PFSK-1 (cell line): ENCODE data around the gene EVI5L.

ENCODE experiments used
- POLR2AphosphoS5 ChIP-seq: IDR thresholded peaks from 2 replicates; pipeline ENCODE4 v1.6.1; 2012; ENCODE audit warnings: low read depth, mild to moderate bottlenecking, control low read depth, low read length, moderate library complexity
- REST ChIP-seq, 2 experiments: IDR thresholded peaks; 2 replicates each; pipeline versions ENCODE4 v1.6.1 to v1.8.0; 2011 to 2012; ENCODE audit warnings: low read depth in 2 of 2, low read length in 2 of 2, control low read depth in 1 of 2, inconsistent platforms in 1 of 2, mild to moderate bottlenecking in 1 of 2, moderate library complexity in 1 of 2; ENCODE audit not compliant: insufficient read depth in 1 of 2
- SIN3A ChIP-seq: IDR thresholded peaks from 2 replicates; pipeline ENCODE4 v1.6.1; 2012; ENCODE audit warnings: mild to moderate bottlenecking, low read length, moderate library complexity, borderline replicate concordance; ENCODE audit not compliant: insufficient read depth

GRCh38 chr19:7860714-7861618, 30.9 kb downstream of the EVI5L start:
- no peak for TF ChIP-seq SIN3A
- TF ChIP-seq POLR2AphosphoS5 = no peak
- TF ChIP-seq REST (IDR thresholded peaks at IDR 0.05; ENCODE audit: insufficient read depth in 1 of 2, low read depth in 2 of 2, low read length in 2 of 2) = no peak
